Suppressor macrophage treated with lipopolysaccharide for 4 hours (primary cell): ENCODE data around the gene HOXD10.

Source experiments
- DNase-seq: peaks from one replicate; pipeline ENCODE4 v3.0.0-alpha.2; 2020

Gene HOXD10

GRCh38 chr2:176165370-176166050, 48.9 kb downstream of the HOXD10 start:
- no peak for DNase-seq

- no peak for DNase-seq
Observed at GRCh38 chr2:176166272-176166671, 49.7 kb downstream of the HOXD10 start.

GRCh38 chr2:176167398-176167797, 50.8 kb downstream of the HOXD10 start:
- no peak for DNase-seq

- DNase-seq: no peak
Observed at GRCh38 chr2:176169181-176169580, 52.6 kb downstream of the HOXD10 start.
